ENCODE measurements around the gene IL36G. TPM values are rescaled to one million over a fixed set of nuclear protein-coding genes. Genes with fewer than 3 reads are reported as not detected.

IL36G gene
- total and polyA plus RNA-seq, 9 of the 15 experiments (the other 6 are each of a cell fraction or from before 2014, with no cell fraction given) = not detected

GRCh38 chr2:113012436-113013335, 34.9 kb downstream of the IL36G start (continued):
- 0 out of 2 replicates have a peak, but pooled peaks have one; percentile 12 for TF ChIP-seq ZBTB12 (CRISPR knock-in tag; IDR thresholded peaks at IDR 0.05)
- TF ChIP-seq CBX1 (IDR thresholded peaks at IDR 0.05; ENCODE audit: low read depth) = peak; percentile 75; the same call in 1 of the 2 replicates
- peak; percentile 99 for TF ChIP-seq C11orf30 (IDR thresholded peaks at IDR 0.05; ENCODE audit: low read depth)
- TF ChIP-seq DIDO1 (tag; IDR thresholded peaks at IDR 0.05; ENCODE audit: low read depth) = peak; percentile 11; the same call in 1 of the 2 replicates
- peak; percentile 97 to 98 for TF ChIP-seq TRIM24 (IDR thresholded peaks at IDR 0.05)
- no peak; the same call in 1 of the 2 replicates for TF ChIP-seq NR4A1 (CRISPR knock-in tag; IDR thresholded peaks at IDR 0.05)
- TF ChIP-seq NR4A1 (tag; IDR thresholded peaks at IDR 0.05) = peak; percentile 23; the same call in 1 of the 2 replicates
- peak; percentile 97 for TF ChIP-seq MEF2D (tag; conservative IDR thresholded peaks at IDR 0.05; ENCODE audit: low read depth)
- peak; percentile 95 for TF ChIP-seq POLR2H (tag; IDR thresholded peaks at IDR 0.05; ENCODE audit: low read depth)
- peak; percentile 17 for TF ChIP-seq BDP1 (IDR thresholded peaks at IDR 0.05; ENCODE audit: insufficient read depth, insufficient read length)
- no peak for TF ChIP-seq CREB3L1 (IDR thresholded peaks at IDR 0.05; ENCODE audit: borderline replicate concordance, low read depth)
- no peak for TF ChIP-seq ID3 (CRISPR knock-in tag; IDR thresholded peaks at IDR 0.05)
- TF ChIP-seq ID3 (tag; IDR thresholded peaks at IDR 0.05) = 0 out of 2 replicates have a peak, but pooled peaks have one; percentile 44
- TF ChIP-seq ZBTB5 (IDR thresholded peaks at IDR 0.05) = 0 out of 2 replicates have a peak, but pooled peaks have one; percentile 35
- 0 out of 2 replicates have a peak, but pooled peaks have one; percentile 34 for TF ChIP-seq RUNX1 (IDR thresholded peaks at IDR 0.05; ENCODE audit: low read depth)
- TF ChIP-seq SP1 (CRISPR knock-in tag; IDR thresholded peaks at IDR 0.05) = 0 out of 2 replicates have a peak, but pooled peaks have one; percentile 14
- TF ChIP-seq PKNOX1 (IDR thresholded peaks at IDR 0.05) = peak; percentile 72
- TF ChIP-seq ETS2 (tag; IDR thresholded peaks at IDR 0.05; ENCODE audit: borderline replicate concordance, poor library complexity, severe bottlenecking) = no peak
- peak; percentile 86 for TF ChIP-seq GATAD2A (IDR thresholded peaks at IDR 0.05)
- TF ChIP-seq ZBTB17 (CRISPR knock-in tag; IDR thresholded peaks at IDR 0.05) = peak; percentile 64; the same call in 1 of the 2 replicates
- TF ChIP-seq FOXK2 (conservative IDR thresholded peaks at IDR 0.05 in 1 of 2, IDR thresholded peaks at IDR 0.05 in 1 of 2; ENCODE audit: low read depth in 2 of 2) = peak; percentile 94 to 97
- 0 out of 2 replicates have a peak, but pooled peaks have one; percentile 65 for TF ChIP-seq ZNF644 (tag; IDR thresholded peaks at IDR 0.05; ENCODE audit: low read depth)

All from K562 (cell line).